H9 (cell line): Measurements from ENCODE around the gene TASOR2. TPM values are rescaled to one million over a fixed set of nuclear protein-coding genes. Genes with fewer than 3 reads are reported as not detected.

Experiments
- DNase-seq: peaks from one replicate; pipeline ENCODE4 v3.0.0-alpha.2; 2017
- H2AFZ ChIP-seq: one replicate; pipeline ENCODE4 v1.6.1; 2013; ENCODE audit warnings: mild to moderate bottlenecking, low read length, control low read depth, moderate library complexity
- H2AK5ac ChIP-seq: 2 replicates; pipeline ENCODE4 v1.6.1; 2013; ENCODE audit warnings: low read length, control low read depth, mixed read lengths; ENCODE audit not compliant: insufficient read length
- H2BK120ac ChIP-seq: one replicate; pipeline ENCODE4 v1.6.1; 2013; ENCODE audit warnings: low read depth, mild to moderate bottlenecking, low read length, control low read depth, inconsistent platforms; ENCODE audit not compliant: poor library complexity, severe bottlenecking
- H2BK12ac ChIP-seq: 2 replicates; pipeline ENCODE4 v1.6.1; 2013; ENCODE audit warnings: low read length, control low read depth, mixed read lengths, low read depth; ENCODE audit not compliant: insufficient read length
- H2BK15ac ChIP-seq: 2 replicates; pipeline ENCODE4 v1.6.1; 2013; ENCODE audit warnings: low read depth, low read length, control low read depth
- H2BK20ac ChIP-seq: one replicate; pipeline ENCODE4 v1.6.1; 2013; ENCODE audit warnings: low read depth, mild to moderate bottlenecking, low read length, control low read depth, inconsistent platforms; ENCODE audit not compliant: poor library complexity, severe bottlenecking
- H2BK5ac ChIP-seq: 2 replicates; pipeline ENCODE4 v1.6.1; 2013; ENCODE audit warnings: low read length, control low read depth, mixed read lengths; ENCODE audit not compliant: insufficient read length
- H3K14ac ChIP-seq: 2 replicates; pipeline ENCODE4 v1.6.1; 2013; ENCODE audit warnings: low read length, control low read depth; ENCODE audit not compliant: insufficient read depth
- H3K18ac ChIP-seq: 2 replicates; pipeline ENCODE4 v1.6.1; 2013; ENCODE audit warnings: low read depth, mild to moderate bottlenecking, mixed read lengths, low read length, control low read depth; ENCODE audit not compliant: insufficient read length
- H3K23ac ChIP-seq: 2 replicates; pipeline ENCODE4 v1.6.1; 2013; ENCODE audit warnings: low read length, control low read depth, mixed read lengths, low read depth; ENCODE audit not compliant: insufficient read length
- H3K23me2 ChIP-seq: 2 replicates; pipeline ENCODE4 v1.6.1; 2013; ENCODE audit warnings: low read depth, mild to moderate bottlenecking, mixed read lengths, low read length, control low read depth; ENCODE audit not compliant: insufficient read length, poor library complexity, severe bottlenecking
- H3K27ac ChIP-seq: 2 replicates; pipeline ENCODE4 v1.5.1; 2013; ENCODE audit warnings: low read length, control low read depth, mixed read lengths, low read depth; ENCODE audit not compliant: insufficient read length
- H3K27me3 ChIP-seq: 2 replicates; pipeline ENCODE4 v1.6.1; 2013; ENCODE audit warnings: low read length, control low read depth, inconsistent platforms; ENCODE audit not compliant: insufficient read depth
- H3K4ac ChIP-seq: 2 replicates; pipeline ENCODE4 v1.6.1; 2013; ENCODE audit warnings: low read depth, mild to moderate bottlenecking, control low read depth, inconsistent platforms, low read length, moderate library complexity
- H3K4me1 ChIP-seq: 2 replicates; pipeline ENCODE4 v1.6.1; 2013; ENCODE audit warnings: low read length, control low read depth, inconsistent platforms; ENCODE audit not compliant: insufficient read depth
- H3K4me2 ChIP-seq: 2 replicates; pipeline ENCODE4 v1.6.1; 2013; ENCODE audit warnings: low read length, control low read depth, mixed read lengths; ENCODE audit not compliant: insufficient read length, insufficient read depth
- H3K56ac ChIP-seq: 2 replicates; pipeline ENCODE4 v1.6.1; 2013; ENCODE audit warnings: low read depth, mild to moderate bottlenecking, mixed read lengths, low read length, control low read depth; ENCODE audit not compliant: insufficient read length
- H3K79me1 ChIP-seq: 2 replicates; pipeline ENCODE4 v1.6.1; 2013; ENCODE audit warnings: low read depth, mild to moderate bottlenecking, moderate library complexity, low read length, control low read depth, inconsistent platforms; ENCODE audit not compliant: insufficient read depth, poor library complexity, severe bottlenecking
- H3K79me2 ChIP-seq: 2 replicates; pipeline ENCODE4 v1.6.1; 2013; ENCODE audit warnings: low read length, control low read depth, inconsistent platforms; ENCODE audit not compliant: insufficient read depth
- H3K9ac ChIP-seq: 2 replicates; pipeline ENCODE4 v1.6.1; 2013; ENCODE audit warnings: low read length, control low read depth, mixed read lengths; ENCODE audit not compliant: insufficient read length; ENCODE audit errors: extremely low read depth
- H3K9me3 ChIP-seq: one replicate; pipeline ENCODE4 v1.6.1; 2013; ENCODE audit warnings: low read depth, low read length, inconsistent platforms; ENCODE audit not compliant: control insufficient read depth
- H3T11ph ChIP-seq: one replicate; pipeline ENCODE4 v1.6.1; 2013; ENCODE audit warnings: mild to moderate bottlenecking, low read length, control low read depth, inconsistent platforms
- H4K20me1 ChIP-seq: one replicate; pipeline ENCODE4 v1.6.1; 2013; ENCODE audit not compliant: control insufficient read depth, insufficient read length, insufficient read depth
- H4K5ac ChIP-seq: 2 replicates; pipeline ENCODE4 v1.6.1; 2013; ENCODE audit warnings: low read depth, mild to moderate bottlenecking, mixed read lengths, low read length, control low read depth; ENCODE audit not compliant: insufficient read length
- H4K8ac ChIP-seq: replicated peaks from 2 replicates; pipeline ENCODE4 v1.6.1; 2013; ENCODE audit warnings: low read length, control low read depth, mixed read lengths, low read depth; ENCODE audit not compliant: insufficient read length
- H4K91ac ChIP-seq: 2 replicates; pipeline ENCODE4 v1.6.1; 2013; ENCODE audit warnings: low read depth, mild to moderate bottlenecking, moderate library complexity, mixed read lengths, low read length, control low read depth; ENCODE audit not compliant: insufficient read length
- H3K27ac Mint-ChIP-seq, 3 experiments: 2 replicates in 2 of 3; 3 replicates in 1 of 3; pipeline ENCODE4 v1.8.0; 2020 to 2021; ENCODE audit warnings: mixed read lengths in 3 of 3, mild to moderate bottlenecking in 1 of 3, moderate library complexity in 1 of 3
- H3K27me3 Mint-ChIP-seq: 2 replicates; pipeline ENCODE4 v1.8.0; 2021; ENCODE audit warnings: low read depth, mild to moderate bottlenecking, moderate library complexity, mixed read lengths
- H3K36me3 Mint-ChIP-seq, 3 experiments: 2 replicates in 2 of 3; 3 replicates in 1 of 3; pipeline ENCODE4 v1.8.0; 2020 to 2021; ENCODE audit warnings: low read depth in 3 of 3, mixed read lengths in 3 of 3; ENCODE audit not compliant: insufficient read depth in 1 of 3
- H3K4me1 Mint-ChIP-seq, 2 experiments: 2 replicates each; pipeline ENCODE4 v1.8.0; 2020; ENCODE audit warnings: mixed read lengths in 2 of 2
- H3K4me3 Mint-ChIP-seq, 2 experiments: 2 replicates in 1 of 2; 3 replicates in 1 of 2; pipeline ENCODE4 v1.8.0; 2020 to 2021; ENCODE audit warnings: mild to moderate bottlenecking in 2 of 2, mixed read lengths in 2 of 2, moderate library complexity in 1 of 2
- H3K9me3 Mint-ChIP-seq, 2 experiments: 2 replicates in 1 of 2; 3 replicates in 1 of 2; pipeline ENCODE4 v1.8.0; 2020; ENCODE audit warnings: mild to moderate bottlenecking in 2 of 2, mixed read lengths in 2 of 2, moderate library complexity in 1 of 2
- CTCF ChIP-seq: fragments of 200-600 bp; sonication (generic); conservative IDR thresholded peaks from 3 replicates; pipeline ENCODE4 v1.8.0; 2021; ENCODE audit warnings: antibody characterized with exemption, mild to moderate bottlenecking
- WGBS: extraction: QIAGEN DNeasy Blood & Tissue Kit; methylation state at CpG from one replicate; pipeline ENCODE4 v1.1.7; 2013; ENCODE audit warnings: missing lambda C conversion rate, low lambda C conversion rate, mixed read lengths; ENCODE audit not compliant: insufficient read length; ENCODE audit errors: extremely low coverage; 5-methylcytosine and 5-hydroxymethylcytosine counted together
- total RNA-seq: library from RNA; stranded (reverse); gene quantifications from 2 replicates; pipeline ENCODE4 v1.2.1, GENCODE V29; 2021

The TASOR2 gene
- total RNA-seq, 1 experiment from 2014 or later, result 64.5 TPM

- H3K18ac ChIP-seq, result no peak overlapping the region
- TF ChIP-seq CTCF, result no peak
- H3K4me1 ChIP-seq, result no peaks in the 10 kb centered on the region
- H3K27me3 ChIP-seq, result no peaks in the 10 kb centered on the region
- H3K14ac ChIP-seq, result no peak overlapping the region
- H3K27me3 Mint-ChIP-seq, result no peaks in the 10 kb centered on the region
- H3K27ac ChIP-seq, result no peak overlapping the region
- no peak overlapping the region for H3K4ac ChIP-seq
- H3K23me2 ChIP-seq, result no peaks in the 10 kb centered on the region
- H2AFZ ChIP-seq, result no peak overlapping the region
- no peaks in the 10 kb centered on the region for H3K79me2 ChIP-seq
- H3K79me1 ChIP-seq, result no peaks in the 10 kb centered on the region
- no peak for DNase-seq
- no peak overlapping the region for H3T11ph ChIP-seq
- H2BK120ac ChIP-seq, result no peak overlapping the region
- no peak overlapping the region for H4K5ac ChIP-seq
- no peaks in the 10 kb centered on the region for H4K20me1 ChIP-seq
- peaks cover 28 to 56% (median 45%) of the 10 kb centered on the region in 3 experiments; a peak in 6 of 7 replicates for H3K36me3 Mint-ChIP-seq
- H4K91ac ChIP-seq, result no peak overlapping the region
- no peak overlapping the region for H2BK5ac ChIP-seq
- no peak overlapping the region for H2BK20ac ChIP-seq
- H2BK15ac ChIP-seq, result no peak overlapping the region
- H3K27ac Mint-ChIP-seq, result no peak overlapping the region
- no peak overlapping the region for H3K23ac ChIP-seq
- no peak overlapping the region for H4K8ac ChIP-seq
- no CpG with 5 or more reads among the region's 13 CpGs for WGBS
- H3K4me1 Mint-ChIP-seq, result no peaks in the 10 kb centered on the region
- H2AK5ac ChIP-seq, result no peak overlapping the region
- H2BK12ac ChIP-seq, result no peak overlapping the region
- H3K9me3 Mint-ChIP-seq, result no peaks in the 10 kb centered on the region; a peak in 1 of 5 replicates
- no peak overlapping the region for H3K4me3 Mint-ChIP-seq
- no peak overlapping the region for H3K56ac ChIP-seq
- H3K9ac ChIP-seq, result no peak overlapping the region
- no peaks in the 10 kb centered on the region for H3K9me3 ChIP-seq
- no peak overlapping the region for H3K4me2 ChIP-seq
These were observed 44.1 kb upstream of the TASOR2 start for GRCh38 chr10:5640501-5640900.
